Fibroblast of the aortic adventitia (primary cell): ENCODE data around the gene KRT2. TPM values are rescaled to one million over a fixed set of nuclear protein-coding genes. Genes with fewer than 3 reads are reported as not detected.

Source experiments
- DNase-seq: peaks from one replicate; pipeline ENCODE4 v3.0.0-alpha.2; 2010; ENCODE audit warnings: low read depth
- H3K4me3 ChIP-seq: 2 replicates; pipeline ENCODE4 v1.5.1; 2011; ENCODE audit warnings: low read depth, mild to moderate bottlenecking, control low read depth, low read length, moderate library complexity
- total RNA-seq: library from RNA; depleted of rRNA; stranded (reverse); fragments of >200 nt; gene quantifications from 2 replicates; pipeline ENCODE4 v1.2.3, GENCODE V29; 2012; ENCODE audit warnings: low replicate concordance
- TF ChIP-seq, protein P1 (sequence below): IDR thresholded peaks from 2 replicates; pipeline ENCODE4 v1.5.1; 2011; ENCODE audit warnings: mild to moderate bottlenecking, low read length, control low read depth, inconsistent platforms; ENCODE audit not compliant: insufficient read depth

The KRT2 gene
- total RNA-seq, 1 donor: not detected

DNA sequence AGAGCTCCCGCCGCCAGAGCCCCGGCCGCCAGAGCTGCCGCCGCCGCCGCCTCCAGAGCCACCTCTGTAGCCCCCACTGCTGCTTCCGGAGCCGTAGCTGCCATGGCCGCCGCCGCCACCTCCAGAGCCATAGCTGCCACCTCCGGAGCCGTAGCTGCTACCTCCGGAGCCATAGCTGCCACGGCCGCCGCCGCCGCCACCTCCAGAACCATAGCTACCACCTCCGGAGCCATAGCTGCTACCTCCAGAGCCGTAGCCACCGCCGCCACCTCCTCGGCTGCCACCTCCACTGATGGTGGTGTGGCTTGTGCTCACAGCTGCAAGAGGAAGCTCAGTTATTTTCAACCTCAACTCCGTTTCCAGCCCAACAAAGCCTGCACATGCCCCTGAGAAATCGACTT, 23.3 kb upstream of the KRT2 start:
- H3K4me3 ChIP-seq: no peak overlapping the region
- TF ChIP-seq, protein P1, sequence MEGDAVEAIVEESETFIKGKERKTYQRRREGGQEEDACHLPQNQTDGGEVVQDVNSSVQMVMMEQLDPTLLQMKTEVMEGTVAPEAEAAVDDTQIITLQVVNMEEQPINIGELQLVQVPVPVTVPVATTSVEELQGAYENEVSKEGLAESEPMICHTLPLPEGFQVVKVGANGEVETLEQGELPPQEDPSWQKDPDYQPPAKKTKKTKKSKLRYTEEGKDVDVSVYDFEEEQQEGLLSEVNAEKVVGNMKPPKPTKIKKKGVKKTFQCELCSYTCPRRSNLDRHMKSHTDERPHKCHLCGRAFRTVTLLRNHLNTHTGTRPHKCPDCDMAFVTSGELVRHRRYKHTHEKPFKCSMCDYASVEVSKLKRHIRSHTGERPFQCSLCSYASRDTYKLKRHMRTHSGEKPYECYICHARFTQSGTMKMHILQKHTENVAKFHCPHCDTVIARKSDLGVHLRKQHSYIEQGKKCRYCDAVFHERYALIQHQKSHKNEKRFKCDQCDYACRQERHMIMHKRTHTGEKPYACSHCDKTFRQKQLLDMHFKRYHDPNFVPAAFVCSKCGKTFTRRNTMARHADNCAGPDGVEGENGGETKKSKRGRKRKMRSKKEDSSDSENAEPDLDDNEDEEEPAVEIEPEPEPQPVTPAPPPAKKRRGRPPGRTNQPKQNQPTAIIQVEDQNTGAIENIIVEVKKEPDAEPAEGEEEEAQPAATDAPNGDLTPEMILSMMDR: no peak
- no peak for DNase-seq

DNA sequence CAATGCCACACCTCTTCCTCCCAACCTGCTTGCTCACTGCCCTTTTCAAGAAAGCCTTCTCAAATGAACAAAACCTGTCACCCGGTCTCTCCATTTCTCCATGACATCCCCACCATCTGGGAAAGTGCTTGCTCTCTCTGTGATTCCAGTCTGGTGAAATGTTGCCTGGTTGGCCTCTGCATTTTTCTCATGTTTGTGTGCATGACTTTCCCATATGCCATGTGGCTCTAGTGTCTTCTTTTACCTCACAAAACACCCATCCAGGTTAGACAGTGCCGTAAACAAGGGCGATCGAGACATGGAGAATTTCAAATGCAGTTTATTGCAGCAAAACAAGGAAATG, 22.4 kb upstream of the KRT2 start:
- TF ChIP-seq, protein P1: no peak
- no peak overlapping the region for H3K4me3 ChIP-seq

DNA sequence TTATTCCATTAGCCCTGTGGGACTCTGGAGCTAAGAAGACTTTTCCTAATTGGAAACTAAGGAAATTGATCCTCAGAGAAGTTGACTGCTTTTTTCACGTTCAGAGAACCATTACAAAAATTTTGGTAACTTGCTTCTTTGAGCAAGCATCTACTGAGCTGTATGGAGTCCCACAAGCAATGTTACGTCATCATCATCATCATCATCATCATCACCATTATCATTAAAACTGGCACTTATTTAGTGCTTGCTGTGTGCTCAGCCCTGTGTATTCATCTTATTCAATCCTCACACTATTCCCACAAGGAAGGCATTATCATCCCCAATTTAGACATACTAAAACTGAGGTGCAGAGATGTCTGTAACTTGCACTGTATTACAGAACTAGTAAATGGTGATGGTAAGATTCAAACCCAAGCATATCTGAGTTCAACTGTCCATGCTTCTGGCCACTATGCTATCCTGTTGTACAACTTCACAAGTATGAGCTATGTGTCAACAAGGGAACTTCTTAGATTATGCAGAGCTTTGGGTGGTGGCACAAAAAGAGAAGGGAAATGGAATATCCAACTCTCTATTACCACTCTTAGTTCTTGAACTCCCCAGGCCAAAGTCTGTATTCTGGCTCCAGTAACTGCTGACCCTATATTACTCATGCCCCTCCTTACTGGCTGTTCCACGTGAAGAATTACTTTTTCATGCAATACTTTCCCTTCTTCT, 21.9 kb upstream of the KRT2 start:
- TF ChIP-seq, protein P1: no peak
- H3K4me3 ChIP-seq: no peak overlapping the region
- no peak for DNase-seq

More for the DNA sequence above, 22.4 kb upstream of the KRT2 start:
- DNase-seq: no peak

DNA sequence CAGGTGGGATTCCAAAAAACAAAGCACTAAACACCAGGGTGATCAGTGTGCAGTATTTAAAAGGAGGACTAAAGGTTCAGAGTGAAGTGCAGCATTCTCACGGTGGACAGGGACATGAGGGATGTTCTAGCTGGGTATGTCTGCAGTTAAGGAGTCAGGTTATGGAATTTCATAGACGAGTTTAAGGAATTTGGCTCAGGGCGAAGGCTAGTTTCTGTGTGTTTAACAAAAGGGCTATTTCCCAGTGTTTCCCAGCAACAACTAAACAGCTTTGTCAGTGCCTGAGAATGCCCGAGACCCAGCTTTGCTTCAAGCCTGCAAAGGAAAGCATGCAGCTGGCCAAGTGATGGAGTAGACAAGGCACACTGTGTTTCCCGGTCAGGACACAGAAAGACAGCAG, 21.2 kb upstream of the KRT2 start:
- H3K4me3 ChIP-seq: no peak overlapping the region
- DNase-seq: no peak
- TF ChIP-seq, protein P1: no peak

DNA sequence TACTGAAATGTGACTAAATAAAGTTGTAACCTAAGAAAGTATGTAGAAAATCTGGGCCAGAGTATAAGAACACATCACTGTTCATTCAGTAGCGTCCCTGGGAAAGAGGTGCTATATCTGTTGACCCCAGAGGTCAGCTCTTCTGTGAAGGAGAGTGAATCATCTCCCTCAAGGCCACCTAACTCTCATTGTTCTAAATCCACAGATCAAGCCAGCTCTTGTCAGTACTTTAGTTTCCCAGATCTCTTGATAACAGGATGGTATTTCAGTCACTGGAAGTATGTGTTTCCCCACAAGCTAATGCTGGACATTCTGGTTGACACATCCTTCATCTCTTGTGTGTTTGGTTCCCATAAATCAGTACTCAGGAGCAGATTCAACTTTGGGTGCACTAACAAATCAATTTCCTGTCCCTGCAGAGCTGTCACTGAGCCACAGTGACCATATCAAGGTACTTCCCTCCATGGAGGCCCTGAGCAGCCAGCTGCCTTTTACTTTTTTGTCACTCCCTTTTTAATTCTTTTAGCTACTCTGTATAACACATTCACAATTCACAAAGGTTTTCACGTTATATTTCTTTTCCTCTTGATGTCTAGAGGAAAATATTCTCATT, 20.4 kb upstream of the KRT2 start:
- DNase-seq: no peak
- TF ChIP-seq, protein P1: no peak
- H3K4me3 ChIP-seq: no peak overlapping the region

DNA sequence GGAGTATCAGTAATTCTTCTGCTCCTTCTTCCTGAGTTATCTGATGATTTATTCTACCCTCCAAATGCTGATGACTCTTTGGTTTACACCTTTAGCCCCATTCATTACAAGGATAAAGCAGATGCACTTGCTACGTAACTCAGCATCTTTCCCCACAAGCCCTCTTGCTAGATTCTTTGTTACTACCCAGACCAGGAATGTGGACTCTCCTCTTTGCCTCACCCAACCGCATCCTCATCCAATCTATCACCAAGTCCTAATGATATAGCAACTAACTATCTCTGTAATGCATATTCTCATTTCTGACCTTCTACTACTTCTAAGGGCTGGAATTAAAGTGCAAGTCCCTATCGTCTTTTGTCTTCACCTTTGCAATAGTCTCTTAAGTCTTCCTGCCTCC, 18.9 kb upstream of the KRT2 start:
- H3K4me3 ChIP-seq: no peak overlapping the region
- DNase-seq: no peak
- TF ChIP-seq, protein P1: no peak
